ENCODE measurements around the gene CDC26. TPM values are rescaled to one million over a fixed set of nuclear protein-coding genes. Genes with fewer than 3 reads are reported as not detected.

Gene CDC26
- total RNA-seq, 1 donor from 2014 or later = 28.2 TPM

DNA sequence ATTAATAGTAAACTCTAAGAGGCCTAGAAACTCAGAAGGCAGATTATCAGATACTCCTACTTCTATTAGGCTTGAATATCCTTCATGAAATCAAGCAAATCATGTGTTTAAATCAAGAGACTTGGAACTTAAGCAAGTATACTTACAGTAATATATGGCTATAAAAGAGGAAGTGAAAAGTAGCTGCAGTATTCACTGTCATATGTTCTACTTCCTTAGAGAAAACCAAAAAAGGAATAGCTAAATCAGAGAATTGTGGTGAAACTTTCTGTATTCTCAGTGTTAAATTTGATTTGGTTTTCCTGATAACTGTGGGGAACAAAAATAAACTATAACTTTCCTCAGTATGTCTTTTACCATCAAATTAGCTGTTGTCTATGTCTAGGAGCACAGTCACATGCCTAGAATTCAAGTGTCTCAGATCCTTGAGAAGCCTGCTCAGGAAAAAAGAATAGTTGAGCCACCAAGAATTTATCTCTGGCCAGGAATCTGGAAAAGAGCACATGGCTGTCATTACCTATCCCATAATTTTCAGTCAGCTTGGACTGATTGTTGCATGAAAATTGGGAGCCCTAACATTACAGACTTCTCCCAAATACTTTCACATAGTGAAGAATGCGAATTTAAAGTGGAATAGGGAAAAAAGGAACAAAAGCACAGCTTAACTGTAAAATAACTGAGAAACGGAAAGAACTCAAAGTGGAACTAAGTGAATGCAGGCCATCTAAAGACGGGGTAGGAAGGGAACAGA, 56.0 kb downstream of the CDC26 start:
- no peak for DNase-seq (ENCODE audit: extremely low spot score, unreplicated experiment)
- Mint-ChIP-seq H3K9me3 (ENCODE audit: unreplicated experiment) (no peaks in the 10 kb centered on the region), H3K4me3 (ENCODE audit: unreplicated experiment) (peak overlapping the region; percentile 99), H3K36me3 (ENCODE audit: unreplicated experiment) (peaks cover 11% of the 10 kb centered on the region), H3K27ac (ENCODE audit: unreplicated experiment) (peak overlapping the region; percentile 0), H3K27me3 (ENCODE audit: unreplicated experiment) (no peaks in the 10 kb centered on the region), H3K4me1 (ENCODE audit: unreplicated experiment) (peaks cover 40% of the 10 kb centered on the region)
- TF ChIP-seq, protein P1, sequence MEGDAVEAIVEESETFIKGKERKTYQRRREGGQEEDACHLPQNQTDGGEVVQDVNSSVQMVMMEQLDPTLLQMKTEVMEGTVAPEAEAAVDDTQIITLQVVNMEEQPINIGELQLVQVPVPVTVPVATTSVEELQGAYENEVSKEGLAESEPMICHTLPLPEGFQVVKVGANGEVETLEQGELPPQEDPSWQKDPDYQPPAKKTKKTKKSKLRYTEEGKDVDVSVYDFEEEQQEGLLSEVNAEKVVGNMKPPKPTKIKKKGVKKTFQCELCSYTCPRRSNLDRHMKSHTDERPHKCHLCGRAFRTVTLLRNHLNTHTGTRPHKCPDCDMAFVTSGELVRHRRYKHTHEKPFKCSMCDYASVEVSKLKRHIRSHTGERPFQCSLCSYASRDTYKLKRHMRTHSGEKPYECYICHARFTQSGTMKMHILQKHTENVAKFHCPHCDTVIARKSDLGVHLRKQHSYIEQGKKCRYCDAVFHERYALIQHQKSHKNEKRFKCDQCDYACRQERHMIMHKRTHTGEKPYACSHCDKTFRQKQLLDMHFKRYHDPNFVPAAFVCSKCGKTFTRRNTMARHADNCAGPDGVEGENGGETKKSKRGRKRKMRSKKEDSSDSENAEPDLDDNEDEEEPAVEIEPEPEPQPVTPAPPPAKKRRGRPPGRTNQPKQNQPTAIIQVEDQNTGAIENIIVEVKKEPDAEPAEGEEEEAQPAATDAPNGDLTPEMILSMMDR (IDR thresholded peaks at IDR 0.05) = no peak

Other genes starting within 250 kb of the CDC26 start
- gene ZFP37, start 218.8 kb downstream of the CDC26 start, total RNA-seq = 5.9 and 7.0 TPM in 2 replicates
- gene SLC31A2, start 124.6 kb downstream of the CDC26 start, total RNA-seq = 3.3 and 3.9 TPM in 2 replicates
- 30.8 and 31.9 TPM in 2 replicates for gene FKBP15, start 54.3 kb downstream of the CDC26 start, total RNA-seq
- gene SLC31A1, start 54.0 kb downstream of the CDC26 start, total RNA-seq = 22.1 and 22.4 TPM in 2 replicates
- 21.0 and 22.0 TPM in 2 replicates for gene PRPF4, start 86 bp upstream of the CDC26 start, total RNA-seq
- gene RNF183, start 27.8 kb upstream of the CDC26 start, total RNA-seq = not detected in 2 replicates
- gene WDR31, start 64.7 kb upstream of the CDC26 start, total RNA-seq = 2.2 and 3.4 TPM in 2 replicates
- not detected in 2 replicates for gene BSPRY, start 74.0 kb upstream of the CDC26 start, total RNA-seq
- gene HDHD3, start 101.4 kb upstream of the CDC26 start, total RNA-seq = 12.2 and 12.7 TPM in 2 replicates
- gene ALAD, start 125.7 kb upstream of the CDC26 start, total RNA-seq = 26.2 and 27.4 TPM in 2 replicates
- gene POLE3, start 135.1 kb upstream of the CDC26 start, total RNA-seq = 32.0 and 35.5 TPM in 2 replicates
- gene C9orf43, start 135.2 kb upstream of the CDC26 start, total RNA-seq = 0.43 and 0.55 TPM in 2 replicates
- gene RGS3, start 188.2 kb upstream of the CDC26 start, total RNA-seq = 53.8 and 67.8 TPM in 2 replicates

Data from osteocyte (in vitro differentiated cells).